NCI-H748 treated with DMSO at 0.1 percent for 48 hours (cell line): Measurements from ENCODE around the gene AFDN.

ENCODE experiments used
- DNase-seq: peaks from one replicate; lab custom pipeline; 2025; lab: John Stamatoyannopoulos, UW

Gene AFDN

DNA sequence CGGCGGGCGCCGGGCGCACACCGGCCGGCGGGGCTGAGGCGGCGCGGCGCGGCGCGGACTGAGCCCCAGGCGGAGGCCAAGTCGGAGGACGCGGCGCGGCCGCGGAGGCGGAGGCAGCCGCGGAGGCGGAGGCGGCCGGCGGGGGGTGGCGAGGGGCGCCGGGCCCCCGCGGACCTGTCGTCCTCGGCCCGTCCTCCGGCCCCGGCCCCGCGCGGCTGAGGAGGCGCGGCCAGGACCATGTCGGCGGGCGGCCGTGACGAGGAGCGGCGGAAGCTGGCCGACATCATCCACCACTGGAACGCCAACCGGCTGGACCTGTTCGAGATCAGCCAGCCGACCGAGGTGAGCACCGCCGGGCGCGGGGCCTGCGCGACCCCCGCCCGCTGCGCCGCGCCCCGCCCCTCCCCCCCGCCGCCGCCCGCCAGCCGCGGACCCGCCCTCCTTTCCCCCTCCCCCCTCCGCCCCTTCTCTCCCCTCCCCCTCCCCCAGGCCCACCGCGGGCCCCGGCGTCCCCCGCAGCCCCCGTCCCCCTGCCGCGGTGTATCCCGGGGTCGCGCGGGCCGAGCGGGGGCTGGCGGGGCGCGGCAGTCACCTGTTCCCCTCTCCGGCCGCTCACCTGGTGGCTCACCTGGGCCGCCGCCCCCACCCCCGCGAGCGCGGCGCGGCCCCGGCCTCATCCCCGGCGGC lies at the start of gene AFDN:
Gene AFDN, plus strand, starts transcription at position 16 of the 687 bp plus-strand sequence. Its CDS starts 222 bp downstream, at position 238.
- no peak for DNase-seq

DNA sequence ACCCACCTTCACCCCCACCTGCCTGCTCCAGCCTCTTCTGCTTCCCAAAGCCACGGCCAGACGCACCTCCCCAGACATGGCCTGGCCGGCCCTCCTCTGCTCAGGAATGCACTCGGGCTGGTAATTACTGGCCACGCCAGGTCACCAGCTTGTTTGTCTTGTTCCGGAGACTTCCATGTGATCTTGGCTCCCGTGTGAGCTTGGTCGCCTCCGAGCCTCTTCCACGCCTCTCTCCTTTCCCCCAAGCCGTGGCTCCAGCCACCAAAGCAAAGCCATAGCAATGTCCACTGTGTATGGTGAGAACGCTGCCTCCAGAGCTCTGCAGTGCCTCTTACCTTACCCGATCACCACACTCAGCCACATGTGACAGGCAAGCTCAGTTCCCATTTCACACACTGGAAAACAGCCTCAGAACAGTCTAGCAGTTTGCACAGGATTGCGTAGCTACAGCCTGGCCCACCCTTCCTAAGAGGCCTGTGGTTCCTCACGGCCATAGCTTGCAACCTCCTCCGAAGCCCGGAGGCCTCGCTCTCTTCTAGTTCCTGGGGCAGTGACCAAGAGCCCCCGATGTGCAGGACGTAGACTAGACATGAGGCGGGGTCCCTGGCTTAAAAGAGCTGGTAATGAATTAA lies 48.1 kb upstream of the AFDN start:
- no peak for DNase-seq

GRCh38 chr6:167779129-167779992 lies 47.4 kb upstream of the AFDN start:
- no peak for DNase-seq

DNA sequence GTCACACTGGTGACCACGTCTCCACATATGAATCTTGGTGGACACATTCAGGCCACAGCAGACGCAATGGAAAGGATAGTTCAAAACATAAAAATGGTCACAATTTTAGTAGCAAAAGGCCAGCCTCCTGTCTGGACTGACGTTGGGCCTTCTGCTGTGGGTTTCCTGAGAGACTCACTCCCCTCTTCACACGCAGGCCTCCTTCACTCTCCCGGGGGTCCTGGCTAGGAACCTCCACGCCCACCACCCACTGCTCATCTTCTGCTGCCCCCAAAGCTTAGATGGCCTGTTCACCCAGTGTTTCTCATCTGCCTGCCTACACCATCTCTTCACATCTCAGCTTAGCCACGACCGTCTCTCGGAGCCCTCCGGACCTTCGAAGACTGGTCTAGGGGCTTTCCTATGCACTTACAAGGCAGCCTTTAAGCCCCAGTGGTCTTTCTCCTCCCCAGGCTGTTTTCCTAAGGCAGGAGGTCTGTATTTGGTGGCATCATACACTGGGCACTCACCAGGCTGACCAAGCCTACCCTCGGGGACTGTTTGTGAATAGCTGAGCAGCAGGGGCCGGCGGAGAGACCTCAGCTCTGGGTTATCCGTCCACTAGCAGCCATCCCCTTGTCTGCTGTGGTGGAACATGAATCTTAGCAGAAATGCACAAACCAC lies 46.6 kb upstream of the AFDN start:
- DNase-seq: no peak

DNA sequence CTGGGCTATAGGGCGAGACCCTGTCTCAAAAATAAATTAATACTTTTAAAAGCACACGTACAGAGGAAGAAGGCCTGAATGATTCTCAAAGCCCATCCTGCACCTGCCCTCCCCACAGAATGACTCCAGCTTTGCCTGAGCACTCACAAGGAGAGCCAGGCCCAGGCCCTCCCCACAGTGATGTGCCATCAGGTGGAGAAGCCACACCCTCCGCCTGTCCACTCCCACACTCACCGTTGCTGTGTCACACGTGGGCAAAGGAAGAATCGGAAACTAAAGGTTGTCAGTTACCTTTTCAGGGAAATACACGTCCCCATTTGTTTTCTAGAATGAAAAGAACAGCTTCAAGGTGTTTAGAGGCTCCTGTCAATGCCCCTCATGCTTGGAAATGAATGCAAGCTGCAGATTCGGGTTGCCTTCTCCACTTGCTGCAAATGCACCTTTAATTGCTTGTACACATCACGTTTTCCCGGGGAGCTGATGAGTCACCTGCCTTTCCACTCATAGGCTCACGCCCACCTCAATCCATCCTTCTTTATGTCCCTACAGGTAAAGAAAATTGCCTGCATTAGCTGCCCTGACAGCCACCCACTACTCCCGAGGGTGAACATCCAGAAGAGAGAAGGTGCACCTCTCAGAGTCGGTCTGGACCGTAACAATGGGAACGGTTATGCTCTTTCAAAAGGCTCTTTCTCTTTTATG lies 45.5 kb upstream of the AFDN start:
- peak; percentile 73 for DNase-seq

- DNase-seq: no peak
Observed at GRCh38 chr6:167781868-167782267, 44.8 kb upstream of the AFDN start.

DNA sequence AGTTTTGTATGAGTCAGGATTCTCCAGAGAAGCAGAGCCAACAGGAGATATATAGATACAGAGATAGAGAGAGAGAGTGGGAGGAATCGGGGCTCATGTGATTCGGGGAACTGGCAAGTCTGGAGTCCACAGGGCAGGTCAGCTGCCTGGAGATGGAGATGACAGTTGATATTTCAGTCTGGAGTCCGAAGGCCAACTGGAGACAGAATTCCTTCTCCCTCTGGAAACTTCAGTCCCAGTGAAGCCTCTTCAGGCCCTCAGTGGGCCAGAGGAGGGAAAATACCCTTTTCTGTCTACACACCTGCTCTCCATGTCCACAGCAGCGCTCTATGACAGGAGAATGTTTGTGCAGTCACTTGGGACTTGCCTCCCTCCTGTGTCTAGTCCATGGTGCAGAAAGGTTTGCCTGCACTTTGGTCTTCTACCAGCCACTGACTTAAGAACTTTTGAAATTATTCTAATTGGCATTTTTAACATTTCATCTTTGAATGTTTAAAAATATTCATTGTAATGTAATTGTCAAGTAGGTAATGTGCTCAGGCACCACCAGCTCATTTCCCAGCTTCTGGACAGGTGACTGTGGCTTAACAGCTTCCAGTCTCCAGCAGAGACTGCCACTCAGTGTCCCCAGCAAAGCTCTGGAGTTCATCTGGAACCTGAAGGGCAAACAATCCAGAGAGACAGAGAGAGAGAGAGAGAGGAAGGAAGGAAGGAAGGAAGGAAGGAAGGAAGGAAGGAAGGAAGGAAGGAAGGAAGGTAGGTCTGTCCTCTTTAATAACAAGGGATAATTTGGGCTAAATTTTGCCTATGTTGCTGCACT lies 43.8 kb upstream of the AFDN start:
- DNase-seq: no peak

- DNase-seq: no peak
Observed at GRCh38 chr6:167786853-167787675, 39.6 kb upstream of the AFDN start.

DNA sequence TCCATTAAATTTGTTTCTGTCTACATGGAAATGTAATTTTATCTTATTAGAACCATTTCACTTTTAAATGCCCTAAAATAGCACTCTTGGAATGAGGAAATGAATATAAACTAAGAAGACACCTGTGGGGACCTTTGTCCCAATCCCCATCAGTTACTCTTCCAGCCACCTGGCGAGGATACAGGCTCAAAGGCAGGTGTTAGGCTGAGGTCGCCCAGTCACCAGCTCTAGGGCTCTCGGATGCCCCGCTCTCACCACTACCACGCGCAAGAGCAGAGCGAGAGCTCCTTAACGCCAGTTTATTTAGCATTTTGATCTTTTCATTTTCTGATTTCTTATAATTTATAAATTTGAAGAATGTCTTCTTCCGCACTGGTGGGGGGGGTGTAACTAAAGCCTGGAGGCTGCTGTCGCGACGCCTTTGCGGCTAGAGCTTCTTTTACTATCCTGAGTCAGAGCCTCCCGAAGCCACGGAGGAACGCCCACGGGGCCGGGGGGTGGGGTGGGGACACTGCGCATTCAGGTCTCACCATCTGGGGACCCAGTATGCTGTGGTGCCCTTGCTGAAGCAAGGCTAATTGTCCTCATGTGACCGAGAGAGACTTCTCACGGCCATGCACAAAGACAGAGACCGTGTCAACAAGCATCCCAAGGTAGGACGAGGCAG lies 38.7 kb upstream of the AFDN start:
- no peak for DNase-seq

GRCh38 chr6:167788563-167788903 lies 38.2 kb upstream of the AFDN start:
- DNase-seq: no peak

- DNase-seq: no peak
Observed at GRCh38 chr6:167789358-167789757, 37.4 kb upstream of the AFDN start.

DNA sequence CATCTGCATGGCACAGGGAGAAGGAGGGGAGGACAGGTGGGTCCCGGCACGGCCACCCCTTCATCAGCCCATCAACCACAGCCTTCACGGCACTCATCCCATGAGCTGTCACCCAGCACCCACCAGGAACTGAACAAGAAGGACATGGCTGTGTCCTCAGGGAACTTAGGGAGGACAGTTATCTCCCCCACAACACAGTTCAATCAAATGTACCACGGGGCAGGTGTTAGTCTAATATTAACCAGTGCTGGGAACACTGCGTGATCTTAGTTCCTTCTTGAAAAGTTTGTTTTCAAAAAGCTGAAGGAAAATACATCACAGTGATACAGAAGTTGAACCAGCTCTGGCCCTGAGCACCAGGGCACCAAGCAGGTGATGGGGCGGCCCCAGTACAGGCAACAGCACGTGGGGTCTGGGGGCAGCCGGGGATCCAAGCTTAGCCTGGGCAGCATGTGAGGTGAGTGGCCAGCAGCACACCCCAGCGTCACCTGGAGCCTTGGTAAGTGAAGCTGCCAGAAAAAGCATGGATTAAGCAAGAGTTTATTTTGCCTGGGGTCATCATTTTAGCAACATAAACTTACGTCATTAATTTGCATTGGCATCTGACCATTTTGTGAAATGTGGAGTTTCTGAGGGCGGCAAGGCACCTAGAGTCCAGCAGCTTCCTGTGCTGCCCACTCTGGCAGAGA lies 35.5 kb upstream of the AFDN start:
- no peak for DNase-seq

GRCh38 chr6:167791780-167792478 lies 34.8 kb upstream of the AFDN start:
- DNase-seq: no peak

- DNase-seq: peak; percentile 57
Observed at GRCh38 chr6:167793421-167793820, 33.3 kb upstream of the AFDN start.

DNA sequence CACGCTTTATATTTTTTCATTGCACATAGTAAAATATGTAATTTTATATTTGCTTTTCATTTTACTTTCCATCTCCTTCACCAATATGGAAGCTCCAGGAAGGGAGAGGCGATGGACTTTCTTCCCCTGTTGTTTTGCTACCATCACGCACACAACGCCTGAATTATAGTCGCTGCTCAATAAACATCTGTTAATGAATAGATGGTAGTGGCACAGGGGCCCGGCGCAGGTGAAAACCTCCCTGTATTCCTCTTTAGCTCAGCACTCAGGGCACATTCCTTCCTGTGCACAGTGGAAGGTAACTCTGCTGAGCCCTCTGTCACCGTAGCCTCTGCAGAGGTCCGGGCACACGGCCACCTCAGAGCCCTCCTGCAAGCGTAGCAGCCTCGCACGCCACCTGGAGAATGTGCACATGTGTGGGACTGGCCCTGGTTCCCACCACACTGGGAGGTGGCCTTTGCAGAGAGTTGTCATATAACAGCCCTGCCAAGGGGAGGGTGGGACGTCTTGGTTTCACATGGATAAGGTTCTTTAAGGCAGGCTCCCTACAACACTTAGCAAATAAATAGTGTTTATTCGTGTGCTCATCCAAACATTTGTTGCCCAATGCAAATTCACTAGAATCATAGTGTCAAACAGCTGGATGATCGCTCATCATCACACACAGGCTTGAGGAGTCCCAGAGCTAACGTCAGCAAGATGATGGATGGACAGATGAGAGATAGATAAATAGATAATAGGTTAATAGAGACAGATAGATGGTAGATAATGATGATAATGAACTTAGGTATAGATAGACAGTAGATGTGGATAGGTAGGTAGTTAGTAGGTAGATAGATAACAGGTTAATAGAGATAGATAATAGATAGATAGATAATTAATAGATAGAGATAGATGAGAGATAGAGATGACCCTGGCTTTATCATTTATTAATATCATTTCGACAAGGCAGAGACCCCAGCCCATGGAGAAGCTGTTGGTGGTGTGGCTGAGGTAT lies 32.3 kb upstream of the AFDN start:
- DNase-seq: no peak

- no peak for DNase-seq
Observed at GRCh38 chr6:167795321-167795811, 31.3 kb upstream of the AFDN start.

GRCh38 chr6:167795874-167796191 lies 30.9 kb upstream of the AFDN start:
- DNase-seq: no peak
